Osteocyte (in vitro differentiated cells): ENCODE results near the gene GLIS1. TPM values are rescaled to one million over a fixed set of nuclear protein-coding genes. Genes with fewer than 3 reads are reported as not detected.

Source experiments
- DNase-seq: peaks from one replicate; pipeline ENCODE4 v3.0.0; 2021; ENCODE audit warnings: mixed read lengths; ENCODE audit not compliant: unreplicated experiment; ENCODE audit errors: extremely low spot score
- H3K27ac Mint-ChIP-seq: one replicate; pipeline ENCODE4 v1.8.0; 2021; ENCODE audit warnings: mild to moderate bottlenecking, mixed read lengths; ENCODE audit not compliant: unreplicated experiment
- H3K27me3 Mint-ChIP-seq: one replicate; pipeline ENCODE4 v1.8.0; 2021; ENCODE audit warnings: mixed read lengths; ENCODE audit not compliant: unreplicated experiment
- H3K36me3 Mint-ChIP-seq: one replicate; pipeline ENCODE4 v1.8.0; 2021; ENCODE audit warnings: mixed read lengths; ENCODE audit not compliant: unreplicated experiment
- H3K4me1 Mint-ChIP-seq: one replicate; pipeline ENCODE4 v1.8.0; 2021; ENCODE audit warnings: mixed read lengths; ENCODE audit not compliant: unreplicated experiment
- H3K4me3 Mint-ChIP-seq: one replicate; pipeline ENCODE4 v1.8.0; 2021; ENCODE audit warnings: mild to moderate bottlenecking, moderate library complexity, mixed read lengths; ENCODE audit not compliant: unreplicated experiment
- H3K9me3 Mint-ChIP-seq: one replicate; pipeline ENCODE4 v1.8.0; 2021; ENCODE audit warnings: mixed read lengths; ENCODE audit not compliant: unreplicated experiment
- total RNA-seq: library from RNA; stranded (reverse); gene quantifications from 2 replicates; pipeline ENCODE4 v1.2.1, GENCODE V29; 2021
- TF ChIP-seq, protein P1 (sequence below): fragments of 200-600 bp; sonication (generic); IDR thresholded peaks from 2 replicates; pipeline ENCODE4 v1.5.0; 2021; ENCODE audit warnings: antibody characterized with exemption, mild to moderate bottlenecking, moderate library complexity

GLIS1 gene
- total RNA-seq, 1 donor from 2014 or later: 38.3 TPM

DNA sequence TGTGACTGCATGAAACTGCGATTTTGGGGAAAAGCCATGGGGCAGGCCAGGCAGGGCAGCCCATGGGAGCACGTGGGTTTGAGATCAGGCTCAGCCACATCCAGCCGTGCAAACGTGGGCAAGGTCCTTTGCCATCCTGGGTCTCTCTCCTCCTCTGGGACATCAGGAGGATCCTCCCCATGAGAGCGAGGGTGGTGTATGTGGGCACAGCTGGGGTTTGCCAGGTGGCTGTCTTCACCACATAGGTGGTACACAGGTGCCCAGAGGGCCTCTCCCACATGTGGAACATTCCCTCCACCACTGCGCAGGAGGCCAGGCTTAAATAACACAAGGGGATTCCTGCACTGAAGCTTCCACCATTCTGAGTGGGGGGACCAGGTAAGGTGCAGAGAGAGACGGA, 143.1 kb downstream of the GLIS1 start:
- Mint-ChIP-seq H3K4me1 (peaks cover 9% of the 10 kb centered on the region), H3K4me3 (no peak overlapping the region), H3K36me3 (peaks cover 23% of the 10 kb centered on the region), H3K27ac (no peak overlapping the region), H3K27me3 (no peaks in the 10 kb centered on the region), H3K9me3 (no peaks in the 10 kb centered on the region)
- TF ChIP-seq, protein P1, sequence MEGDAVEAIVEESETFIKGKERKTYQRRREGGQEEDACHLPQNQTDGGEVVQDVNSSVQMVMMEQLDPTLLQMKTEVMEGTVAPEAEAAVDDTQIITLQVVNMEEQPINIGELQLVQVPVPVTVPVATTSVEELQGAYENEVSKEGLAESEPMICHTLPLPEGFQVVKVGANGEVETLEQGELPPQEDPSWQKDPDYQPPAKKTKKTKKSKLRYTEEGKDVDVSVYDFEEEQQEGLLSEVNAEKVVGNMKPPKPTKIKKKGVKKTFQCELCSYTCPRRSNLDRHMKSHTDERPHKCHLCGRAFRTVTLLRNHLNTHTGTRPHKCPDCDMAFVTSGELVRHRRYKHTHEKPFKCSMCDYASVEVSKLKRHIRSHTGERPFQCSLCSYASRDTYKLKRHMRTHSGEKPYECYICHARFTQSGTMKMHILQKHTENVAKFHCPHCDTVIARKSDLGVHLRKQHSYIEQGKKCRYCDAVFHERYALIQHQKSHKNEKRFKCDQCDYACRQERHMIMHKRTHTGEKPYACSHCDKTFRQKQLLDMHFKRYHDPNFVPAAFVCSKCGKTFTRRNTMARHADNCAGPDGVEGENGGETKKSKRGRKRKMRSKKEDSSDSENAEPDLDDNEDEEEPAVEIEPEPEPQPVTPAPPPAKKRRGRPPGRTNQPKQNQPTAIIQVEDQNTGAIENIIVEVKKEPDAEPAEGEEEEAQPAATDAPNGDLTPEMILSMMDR: no peak
- no peak for DNase-seq

DNA sequence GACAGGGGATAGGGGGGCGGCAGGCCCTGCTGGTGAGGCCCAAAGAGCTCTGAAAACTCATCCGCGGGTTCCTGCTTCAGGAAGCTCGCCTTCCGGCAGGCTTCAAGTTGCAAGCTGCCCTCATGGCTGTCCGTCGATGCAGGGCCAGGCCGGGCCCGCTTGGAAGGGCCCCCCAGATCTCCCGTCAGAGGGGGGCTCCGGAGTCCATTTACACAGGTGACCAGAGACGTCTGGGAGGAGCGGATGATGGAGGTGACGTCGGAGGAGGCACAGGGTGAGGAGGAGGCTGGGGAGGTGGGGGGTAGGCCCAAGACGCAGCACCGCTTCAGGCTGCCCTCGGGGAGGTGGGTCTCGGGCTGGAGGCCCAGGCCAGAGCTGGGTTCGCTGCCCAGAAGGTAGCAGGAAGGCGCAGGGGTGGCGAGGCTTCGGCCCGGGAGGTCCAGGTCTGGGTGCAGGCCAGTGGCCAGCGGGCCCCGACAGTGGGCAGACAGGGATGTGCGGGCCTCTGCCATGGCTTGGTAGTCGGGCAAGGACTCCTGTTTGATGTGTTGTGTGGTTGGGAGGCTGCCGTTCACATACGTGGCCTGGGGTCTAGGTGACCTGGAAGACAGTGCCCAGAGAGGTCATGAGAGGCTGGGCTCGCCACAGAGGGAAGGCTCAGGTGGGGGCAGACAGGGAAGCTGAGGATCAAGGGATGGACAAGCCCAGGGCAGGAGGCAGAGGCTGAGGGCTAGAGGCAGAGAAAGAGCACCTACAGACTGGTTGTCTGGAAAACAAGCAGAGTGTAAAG, 144.4 kb downstream of the GLIS1 start:
- TF ChIP-seq, protein P1: no peak
- Mint-ChIP-seq H3K27ac (no peak overlapping the region), H3K9me3 (no peaks in the 10 kb centered on the region), H3K4me1 (peaks cover 7% of the 10 kb centered on the region), H3K36me3 (peaks cover 33% of the 10 kb centered on the region), H3K27me3 (no peaks in the 10 kb centered on the region), H3K4me3 (no peak overlapping the region)
- DNase-seq: no peak

DNA sequence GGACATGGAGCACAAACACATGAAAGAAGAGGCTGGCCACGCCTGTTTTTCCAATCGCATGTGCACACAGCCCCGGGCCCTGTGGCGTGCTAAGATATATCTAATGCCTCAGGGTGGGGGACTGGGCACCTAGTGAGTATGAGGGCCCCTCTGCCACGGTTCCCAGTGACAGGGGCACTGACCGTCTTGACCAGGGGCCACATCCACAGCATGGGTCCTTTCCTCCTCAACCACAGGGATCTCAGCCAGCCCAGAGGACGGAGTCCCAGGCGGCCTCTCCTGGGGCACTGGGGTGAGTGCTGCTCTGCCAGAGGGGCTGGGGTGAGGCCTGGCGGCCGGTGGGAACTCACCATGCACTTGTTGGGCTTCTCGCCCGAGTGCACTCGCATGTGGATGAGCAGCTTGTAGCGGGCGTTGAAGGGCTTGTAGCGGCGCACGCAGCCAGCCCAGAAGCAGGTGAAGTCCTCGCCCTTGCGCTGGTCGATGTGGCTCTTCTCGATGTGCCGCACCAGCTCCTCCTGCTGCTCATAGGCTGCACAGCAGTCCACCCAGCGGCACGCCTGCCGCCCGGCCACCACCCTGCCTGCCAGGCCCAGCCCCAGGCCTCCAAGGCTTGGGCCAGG, 145.1 kb downstream of the GLIS1 start:
- Mint-ChIP-seq H3K36me3 (peaks cover 29% of the 10 kb centered on the region), H3K27me3 (no peaks in the 10 kb centered on the region), H3K9me3 (no peaks in the 10 kb centered on the region), H3K4me3 (no peak overlapping the region), H3K27ac (no peak overlapping the region), H3K4me1 (peaks cover 4% of the 10 kb centered on the region)
- DNase-seq: no peak
- TF ChIP-seq, protein P1: no peak

DNA sequence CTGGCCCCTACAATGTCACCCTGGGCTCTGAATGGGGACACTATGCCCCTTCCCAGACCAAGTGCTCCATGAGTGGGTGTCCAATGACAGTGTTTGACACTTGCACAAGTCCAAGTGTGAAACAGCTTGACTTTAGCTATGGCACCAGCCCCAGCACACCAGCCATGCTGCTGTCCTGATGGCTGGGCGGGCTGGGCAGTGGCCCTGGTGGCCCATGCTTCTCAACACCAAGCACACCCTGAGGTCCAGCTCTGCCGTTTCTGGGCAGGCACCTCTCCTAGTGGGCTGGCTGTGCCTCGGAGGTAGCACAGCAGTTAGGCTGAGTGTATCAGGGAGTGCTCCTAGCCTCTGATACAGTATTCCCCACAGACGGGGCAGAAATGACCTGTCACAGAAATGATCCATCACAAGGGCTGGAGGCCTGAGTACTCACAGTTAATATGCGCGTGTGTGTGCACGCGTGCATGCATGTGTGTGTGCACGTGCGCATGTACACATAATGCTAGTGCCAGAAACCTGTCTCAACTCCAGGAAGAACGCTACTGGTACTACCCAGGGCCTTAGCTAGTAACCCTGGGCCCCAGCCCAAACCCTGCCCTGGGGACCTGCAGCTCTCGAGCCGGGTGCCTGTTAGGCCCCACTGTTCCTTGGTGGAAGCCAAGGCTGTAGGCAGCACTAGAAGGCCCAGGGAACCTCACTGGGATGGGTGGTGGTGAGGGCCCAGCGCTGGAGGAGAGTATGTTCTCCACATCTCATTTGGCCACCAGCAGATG, 145.8 kb downstream of the GLIS1 start:
- no peak overlapping the region for H3K4me3 Mint-ChIP-seq
- H3K36me3 Mint-ChIP-seq: peaks cover 33% of the 10 kb centered on the region
- no peaks in the 10 kb centered on the region for H3K9me3 Mint-ChIP-seq
- no peak for DNase-seq
- no peaks in the 10 kb centered on the region for H3K27me3 Mint-ChIP-seq
- peaks cover 4% of the 10 kb centered on the region for H3K4me1 Mint-ChIP-seq
- TF ChIP-seq, protein P1: no peak
- peak overlapping the region; percentile 61 for H3K27ac Mint-ChIP-seq

DNA sequence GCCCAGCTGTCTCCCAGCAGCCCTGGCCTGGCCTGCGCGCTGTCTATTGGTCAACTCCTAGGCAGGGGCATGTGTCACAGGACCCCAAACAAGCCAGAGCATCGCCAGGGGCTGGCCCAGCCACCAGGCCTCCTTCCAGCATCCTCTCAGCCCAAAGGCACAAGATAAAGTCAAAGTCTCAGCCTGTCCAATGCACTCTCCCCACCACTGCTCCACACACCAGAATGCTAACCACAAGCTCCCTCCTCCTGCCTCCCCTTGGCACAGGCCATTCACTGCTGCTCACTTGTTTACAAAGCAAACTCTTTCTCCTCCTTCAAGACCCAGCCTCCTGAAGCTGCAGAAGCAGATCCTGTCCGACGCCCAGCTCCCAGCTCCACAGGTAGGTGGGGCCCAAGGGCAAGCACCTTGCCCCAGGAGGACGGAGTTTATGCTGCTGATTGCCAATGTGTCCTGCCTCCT, 146.4 kb downstream of the GLIS1 start:
- TF ChIP-seq, protein P1: no peak
- Mint-ChIP-seq H3K9me3 (no peaks in the 10 kb centered on the region), H3K4me3 (no peak overlapping the region), H3K4me1 (peaks cover 4% of the 10 kb centered on the region), H3K27me3 (no peaks in the 10 kb centered on the region), H3K27ac (peak overlapping the region; percentile 61), H3K36me3 (peaks cover 33% of the 10 kb centered on the region)
- no peak for DNase-seq
